22Rv1 (cell line): ENCODE data around the gene C1QTNF8.

Experiments used
- H3K27ac ChIP-seq: fragments of 450-650 bp; 2 replicates; pipeline ENCODE4 v1.5.1; 2017
- CTCF ChIP-seq: fragments of 450-650 bp; IDR thresholded peaks from 2 replicates; pipeline ENCODE4 v1.5.1; 2017; ENCODE audit warnings: mild to moderate bottlenecking
- ZFX ChIP-seq: fragments of 450-650 bp; IDR thresholded peaks from 2 replicates; pipeline ENCODE4 v1.6.1; 2017; ENCODE audit warnings: antibody characterized with exemption, borderline replicate concordance

C1QTNF8 gene

GRCh38 chr16:1045310-1045992 lies 50.6 kb downstream of the C1QTNF8 start:
- TF ChIP-seq CTCF (no peak), ZFX (no peak)
- no peak overlapping the region for H3K27ac ChIP-seq

DNA sequence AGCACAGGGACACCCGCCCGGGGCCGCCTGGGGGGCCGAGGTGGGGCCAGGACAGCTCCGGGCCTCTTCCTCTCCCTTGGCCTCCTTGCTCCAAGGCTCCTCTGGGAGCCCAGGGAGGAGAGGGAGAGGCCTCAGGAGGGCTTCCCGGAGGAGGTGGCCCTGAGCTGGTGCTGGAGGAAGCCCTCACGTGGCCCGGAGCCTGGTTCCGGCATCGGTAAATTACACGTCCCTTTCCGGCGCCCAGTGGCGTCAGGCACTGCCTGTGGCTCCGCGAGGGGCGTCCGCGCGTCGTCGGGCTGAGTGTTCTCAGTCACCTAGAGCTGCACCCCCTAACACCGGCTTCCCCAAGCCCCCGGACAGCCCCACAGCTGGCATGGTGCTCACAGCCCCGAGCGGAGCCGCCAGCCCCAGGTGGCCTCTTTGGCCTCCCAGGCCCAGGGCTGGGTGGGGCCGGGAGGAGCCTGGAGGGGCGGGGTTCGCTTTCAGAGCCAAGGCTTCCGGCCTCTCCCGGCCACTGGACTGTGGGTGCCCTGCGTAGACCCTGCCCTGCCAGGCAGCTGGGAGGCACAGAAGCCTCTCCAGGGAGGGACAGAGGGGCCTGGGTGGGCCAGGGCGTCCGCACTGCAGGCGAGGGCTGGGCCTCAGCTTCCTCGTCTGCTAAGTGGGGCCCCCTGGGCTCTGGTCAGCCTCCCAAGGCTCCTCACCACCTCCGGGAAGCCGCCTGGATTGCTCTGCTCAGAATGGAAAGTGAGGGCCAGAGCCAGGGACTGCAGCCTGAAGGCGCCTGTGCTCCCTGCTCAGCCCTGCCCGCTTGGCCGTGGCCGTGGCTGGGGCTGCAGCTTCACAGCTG lies 51.4 kb downstream of the C1QTNF8 start:
- H3K27ac ChIP-seq, result no peak overlapping the region
- TF ChIP-seq CTCF, result no peak
- TF ChIP-seq ZFX, result no peak

DNA sequence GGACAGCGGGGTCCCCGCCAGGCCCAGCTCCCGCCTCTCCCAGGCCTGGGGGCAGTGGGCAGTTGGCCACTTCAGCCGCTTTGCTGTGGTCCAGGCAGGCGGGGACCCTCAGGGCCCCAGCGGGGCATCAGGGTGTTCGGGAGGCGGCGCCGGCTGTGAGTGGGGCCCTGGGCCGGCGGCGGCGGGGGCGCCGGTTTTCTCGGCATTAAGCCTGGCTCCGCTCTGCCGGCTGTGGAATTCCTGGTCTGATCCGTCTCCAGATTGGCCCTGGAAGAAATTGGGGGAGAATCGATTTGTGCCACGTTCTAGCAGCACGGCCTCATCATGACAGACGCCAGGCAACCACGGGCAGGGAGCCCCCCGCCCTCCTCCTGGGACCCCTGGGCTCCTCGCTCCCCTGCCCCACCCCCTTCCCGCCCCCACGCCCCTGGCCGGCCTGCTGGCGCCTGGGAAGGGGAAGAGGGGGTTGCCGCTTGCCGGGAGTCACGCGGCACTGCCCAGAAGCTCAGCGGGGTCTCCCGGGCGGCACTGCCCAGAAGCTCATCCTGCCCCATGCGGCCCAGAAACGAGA lies 52.1 kb downstream of the C1QTNF8 start:
- TF ChIP-seq CTCF (no peak), ZFX (no peak)
- H3K27ac ChIP-seq, result no peak overlapping the region

GRCh38 chr16:1042866-1043265 lies 53.2 kb downstream of the C1QTNF8 start:
- H3K27ac ChIP-seq, result no peak overlapping the region
- TF ChIP-seq ZFX, result no peak
- TF ChIP-seq CTCF, result no peak

DNA sequence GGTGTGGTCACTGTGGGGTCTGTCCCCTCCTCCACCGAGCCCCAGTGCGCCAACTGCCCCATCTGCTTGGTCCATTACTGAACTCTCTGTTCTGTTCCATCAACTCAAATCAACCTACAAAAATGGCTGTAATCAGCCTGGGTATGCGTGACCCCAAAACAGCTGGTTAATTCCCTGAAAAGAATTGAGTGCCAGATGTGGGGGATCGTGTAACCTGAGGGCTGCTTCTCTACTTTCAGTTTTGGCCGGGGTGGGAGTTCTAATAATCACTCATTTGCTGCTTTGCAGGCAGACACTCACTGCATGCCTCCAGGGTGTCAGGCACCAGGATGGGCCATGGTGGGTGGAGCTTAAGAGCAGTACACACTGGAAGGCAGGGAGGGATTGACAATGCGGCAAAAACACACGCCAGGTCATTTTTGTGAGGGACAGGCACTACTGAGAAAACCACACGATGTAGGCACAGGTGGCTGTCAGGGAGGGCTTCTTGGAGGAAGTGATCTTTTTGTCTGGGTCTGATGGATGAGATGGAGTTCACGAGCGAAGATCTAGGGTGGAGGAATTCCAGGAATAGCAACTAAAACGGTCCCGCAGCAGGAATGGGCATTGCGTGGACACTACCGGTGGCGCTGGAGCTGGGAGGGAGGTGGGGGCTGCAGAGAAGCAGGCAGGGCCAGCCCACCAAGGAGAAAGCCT lies 53.8 kb downstream of the C1QTNF8 start:
- no peak overlapping the region for H3K27ac ChIP-seq
- TF ChIP-seq CTCF (no peak), ZFX (no peak)

- no peak for TF ChIP-seq CTCF
- H3K27ac ChIP-seq, result no peak overlapping the region
These were observed 55.7 kb downstream of the C1QTNF8 start for GRCh38 chr16:1040346-1040745.

DNA sequence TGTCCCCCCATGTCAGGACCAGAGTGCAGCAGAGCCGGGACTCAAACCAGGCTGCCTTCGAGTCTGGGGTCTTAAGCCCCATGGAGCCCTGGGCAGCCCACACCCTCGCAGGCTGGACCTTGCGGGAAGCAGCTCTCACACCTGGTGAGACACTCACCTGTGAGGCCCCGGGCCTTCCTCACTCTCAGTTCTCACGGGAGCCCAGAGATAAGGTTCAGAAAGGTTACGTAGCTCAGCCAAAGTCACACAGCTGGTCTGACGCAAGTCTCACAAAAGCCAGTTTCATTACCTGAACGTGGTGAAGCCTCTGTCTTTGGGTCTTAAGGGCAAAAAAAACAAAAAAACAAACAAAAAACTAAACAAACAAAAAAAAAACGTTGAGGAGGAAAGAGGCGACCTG lies 56.3 kb downstream of the C1QTNF8 start:
- no peak for TF ChIP-seq ZFX
- no peak for TF ChIP-seq CTCF

More for the DNA sequence above, 56.3 kb downstream of the C1QTNF8 start:
- no peak overlapping the region for H3K27ac ChIP-seq
